Measurements from ENCODE around the gene IRF2.
"Not testable (repeated sequence)": the region's sequence is repeated elsewhere in the genome, so short reads cannot be mapped to it uniquely, and the experiment has no call there.

Gene IRF2

GRCh38 chr4:184342167-184342856 lies 132.0 kb downstream of the IRF2 start:
- no peak for ATAC-seq
- TF ChIP-seq ZNF8 (CRISPR knock-in tag; IDR thresholded peaks at IDR 0.05) (no peak), PPARA (CRISPR knock-in tag; IDR thresholded peaks at IDR 0.05; ENCODE audit: borderline replicate concordance) (no peak), PATZ1 (CRISPR knock-in tag; IDR thresholded peaks at IDR 0.05; ENCODE audit: borderline replicate concordance) (no peak), CSDC2 (CRISPR knock-in tag; IDR thresholded peaks at IDR 0.05) (no peak)

- TF ChIP-seq CSRNP3 (CRISPR knock-in tag; IDR thresholded peaks at IDR 0.05): peak; percentile 53; the same call in 1 of the 2 replicates
- peak; percentile 79; the same call in 1 of the 2 replicates for TF ChIP-seq ZNF8 (CRISPR knock-in tag; IDR thresholded peaks at IDR 0.05)
- TF ChIP-seq PATZ1 (CRISPR knock-in tag; IDR thresholded peaks at IDR 0.05; ENCODE audit: borderline replicate concordance): peak; percentile 89; the same call in 1 of the 2 replicates
- peak; percentile 90 for TF ChIP-seq ZC3H10 (CRISPR knock-in tag; IDR thresholded peaks at IDR 0.05)
- TF ChIP-seq BACH2 (CRISPR knock-in tag; IDR thresholded peaks at IDR 0.05; ENCODE audit: borderline replicate concordance): 0 out of 2 replicates have a peak, but pooled peaks have one; percentile 40
- TF ChIP-seq ZFP30 (CRISPR knock-in tag; IDR thresholded peaks at IDR 0.05): peak; percentile 74
- TF ChIP-seq TSHZ2 (CRISPR knock-in tag; IDR thresholded peaks at IDR 0.05): peak; percentile 89
- peak; percentile 48; the same call in 1 of the 2 replicates for TF ChIP-seq ZNF70 (CRISPR knock-in tag; IDR thresholded peaks at IDR 0.05)
- TF ChIP-seq ZFP3 (CRISPR knock-in tag; IDR thresholded peaks at IDR 0.05): peak; percentile 97
- peak; percentile 93; the same call in 1 of the 2 replicates for TF ChIP-seq ESRRG (CRISPR knock-in tag; IDR thresholded peaks at IDR 0.05)
- peak; percentile 100 for TF ChIP-seq SNAI2 (CRISPR knock-in tag; IDR thresholded peaks at IDR 0.05)
- peak; percentile 93 for TF ChIP-seq ZNF565 (CRISPR knock-in tag; conservative IDR thresholded peaks at IDR 0.05; ENCODE audit: low read depth)
- peak; percentile 98 for TF ChIP-seq ISL1 (CRISPR knock-in tag; IDR thresholded peaks at IDR 0.05)
- TF ChIP-seq CREB5 (CRISPR knock-in tag; IDR thresholded peaks at IDR 0.05; ENCODE audit: low read depth): peak; percentile 80
- peak; percentile 72; the same call in 1 of the 2 replicates for TF ChIP-seq ARNTL (CRISPR knock-in tag; IDR thresholded peaks at IDR 0.05; ENCODE audit: borderline replicate concordance, low read depth)
- peak; percentile 100 for TF ChIP-seq CSDC2 (CRISPR knock-in tag; IDR thresholded peaks at IDR 0.05)
- peak; percentile 96; the same call in 1 of the 2 replicates for TF ChIP-seq GLIS3 (CRISPR knock-in tag; IDR thresholded peaks at IDR 0.05)
- peak; percentile 96 for TF ChIP-seq OSR1 (CRISPR knock-in tag; IDR thresholded peaks at IDR 0.05)
- TF ChIP-seq RARB (CRISPR knock-in tag; IDR thresholded peaks at IDR 0.05): peak; percentile 79; the same call in 1 of the 2 replicates
- ATAC-seq: not testable (repeated sequence)
Observed at GRCh38 chr4:184339398-184340193, 134.8 kb downstream of the IRF2 start.
